ENCODE data around the gene ARHGEF6.
"Not testable (repeated sequence)": the region's sequence is repeated elsewhere in the genome, so short reads cannot be mapped to it uniquely, and the experiment has no call there.

The ARHGEF6 gene

GRCh38 chrX:136802515-136802914, 21.8 kb upstream of the ARHGEF6 start:
- DNase-seq = no peak
- Mint-ChIP-seq H3K4me1 (ENCODE audit: low read depth) (peaks cover 9% of the 10 kb centered on the region), H3K27ac (no peak overlapping the region), H3K4me3 (no peak overlapping the region), H3K9me3 (no peaks in the 10 kb centered on the region), H3K36me3 (ENCODE audit: low read depth) (no peaks in the 10 kb centered on the region), H3K27me3 (peaks cover 36% of the 10 kb centered on the region)

GRCh38 chrX:136797787-136798186, 17.1 kb upstream of the ARHGEF6 start:
- Mint-ChIP-seq H3K27me3 (peaks cover 16% of the 10 kb centered on the region), H3K9me3 (no peaks in the 10 kb centered on the region), H3K27ac (no peak overlapping the region), H3K4me3 (no peak overlapping the region), H3K4me1 (ENCODE audit: low read depth) (peaks cover 9% of the 10 kb centered on the region), H3K36me3 (ENCODE audit: low read depth) (no peaks in the 10 kb centered on the region)
- DNase-seq = no peak

- H3K4me3 Mint-ChIP-seq; DNase-seq; H3K27me3 Mint-ChIP-seq; H3K9me3 Mint-ChIP-seq; H3K36me3 Mint-ChIP-seq (ENCODE audit: low read depth); H3K4me1 Mint-ChIP-seq (ENCODE audit: low read depth); H3K27ac Mint-ChIP-seq: not testable (repeated sequence)
Measured at GRCh38 chrX:136795132-136795531, 14.4 kb upstream of the ARHGEF6 start.

DNA sequence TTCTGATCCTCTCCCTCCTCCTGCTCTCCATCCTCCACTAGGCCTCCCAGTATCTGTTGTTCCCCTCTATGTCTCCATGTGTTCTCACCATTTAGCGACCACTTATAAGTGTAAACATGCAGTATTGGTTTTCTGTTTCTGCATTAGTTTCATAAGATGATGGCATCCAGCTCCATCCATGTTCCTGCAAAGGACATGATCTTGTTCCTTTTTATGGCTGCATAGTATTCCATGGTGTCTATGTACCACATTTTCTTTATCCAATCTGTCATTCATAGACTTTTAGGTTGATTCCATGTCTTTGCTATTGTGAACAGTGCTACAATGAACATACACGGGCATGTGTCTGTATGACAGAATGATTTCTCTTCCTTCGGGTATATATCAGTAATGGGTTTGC, 13.9 kb upstream of the ARHGEF6 start:
- not testable (repeated sequence) for DNase-seq; H3K4me3 Mint-ChIP-seq; H3K4me1 Mint-ChIP-seq (ENCODE audit: low read depth); H3K9me3 Mint-ChIP-seq; H3K27me3 Mint-ChIP-seq; H3K36me3 Mint-ChIP-seq (ENCODE audit: low read depth); H3K27ac Mint-ChIP-seq

DNA sequence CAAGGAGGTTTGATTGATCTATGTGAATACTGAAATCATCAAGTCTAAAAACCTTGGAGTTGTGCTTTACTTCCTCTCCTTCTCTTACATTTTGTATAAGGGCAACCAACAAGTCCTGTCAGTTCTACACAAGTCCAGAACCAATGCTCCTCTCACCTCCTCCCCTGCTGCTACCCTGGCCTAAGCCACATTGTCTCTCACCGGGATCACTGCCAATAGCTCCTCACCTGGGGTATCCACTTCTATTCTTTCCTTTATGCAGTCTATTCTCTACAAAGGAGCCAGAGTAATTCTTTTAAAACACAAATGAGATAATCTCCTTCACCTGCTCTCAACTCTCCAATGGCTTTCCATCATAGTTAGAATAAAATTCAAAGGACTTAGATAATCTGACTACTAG, 13.3 kb upstream of the ARHGEF6 start:
- H3K4me1 Mint-ChIP-seq (ENCODE audit: low read depth) = peaks cover 8% of the 10 kb centered on the region
- peaks cover 5% of the 10 kb centered on the region for H3K27me3 Mint-ChIP-seq
- H3K4me3 Mint-ChIP-seq = no peak overlapping the region
- no peaks in the 10 kb centered on the region for H3K36me3 Mint-ChIP-seq (ENCODE audit: low read depth)
- no peak overlapping the region for H3K27ac Mint-ChIP-seq
- DNase-seq = no peak
- no peaks in the 10 kb centered on the region for H3K9me3 Mint-ChIP-seq

- DNase-seq = no peak
- no peaks in the 10 kb centered on the region for H3K4me1 Mint-ChIP-seq (ENCODE audit: low read depth)
- no peaks in the 10 kb centered on the region for H3K36me3 Mint-ChIP-seq (ENCODE audit: low read depth)
- no peak overlapping the region for H3K27ac Mint-ChIP-seq
- H3K27me3 Mint-ChIP-seq = peaks cover 3% of the 10 kb centered on the region
- no peak overlapping the region for H3K4me3 Mint-ChIP-seq
- H3K9me3 Mint-ChIP-seq = no peaks in the 10 kb centered on the region
Measured at GRCh38 chrX:136789856-136790255, 9.1 kb upstream of the ARHGEF6 start.

- H3K4me3 Mint-ChIP-seq = no peak overlapping the region
- H3K27ac Mint-ChIP-seq = peak overlapping the region; percentile 65
- peaks cover 8% of the 10 kb centered on the region for H3K36me3 Mint-ChIP-seq (ENCODE audit: low read depth)
- no peak for DNase-seq
- peaks cover 35% of the 10 kb centered on the region for H3K4me1 Mint-ChIP-seq (ENCODE audit: low read depth)
- peaks cover 7% of the 10 kb centered on the region for H3K27me3 Mint-ChIP-seq
- H3K9me3 Mint-ChIP-seq = no peaks in the 10 kb centered on the region
Measured at GRCh38 chrX:136784231-136784630, 3.5 kb upstream of the ARHGEF6 start.

DNA sequence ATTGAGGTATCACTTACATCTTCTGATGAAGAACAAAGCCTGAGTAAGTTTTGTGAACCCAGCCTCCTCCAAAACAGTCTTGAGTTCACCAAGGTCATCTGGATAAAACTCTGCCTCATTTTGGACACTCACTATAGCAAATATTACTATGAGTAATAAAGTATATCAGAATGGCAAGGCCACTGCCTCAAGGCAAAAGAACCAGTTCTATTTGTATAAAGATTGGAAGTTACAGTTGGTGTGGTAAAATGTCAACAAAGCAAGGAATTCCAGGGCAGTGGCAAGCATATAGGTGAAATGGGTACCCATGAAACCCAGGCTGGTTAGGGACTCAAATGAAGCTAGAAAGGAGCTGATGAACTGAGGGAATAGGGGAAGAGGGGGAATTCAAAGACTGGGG, 2.4 kb upstream of the ARHGEF6 start:
- Mint-ChIP-seq H3K27ac (no peak overlapping the region), H3K36me3 (ENCODE audit: low read depth) (peaks cover 18% of the 10 kb centered on the region), H3K9me3 (no peaks in the 10 kb centered on the region), H3K4me3 (no peak overlapping the region), H3K4me1 (ENCODE audit: low read depth) (peaks cover 39% of the 10 kb centered on the region), H3K27me3 (peaks cover 7% of the 10 kb centered on the region)
- DNase-seq = no peak

DNA sequence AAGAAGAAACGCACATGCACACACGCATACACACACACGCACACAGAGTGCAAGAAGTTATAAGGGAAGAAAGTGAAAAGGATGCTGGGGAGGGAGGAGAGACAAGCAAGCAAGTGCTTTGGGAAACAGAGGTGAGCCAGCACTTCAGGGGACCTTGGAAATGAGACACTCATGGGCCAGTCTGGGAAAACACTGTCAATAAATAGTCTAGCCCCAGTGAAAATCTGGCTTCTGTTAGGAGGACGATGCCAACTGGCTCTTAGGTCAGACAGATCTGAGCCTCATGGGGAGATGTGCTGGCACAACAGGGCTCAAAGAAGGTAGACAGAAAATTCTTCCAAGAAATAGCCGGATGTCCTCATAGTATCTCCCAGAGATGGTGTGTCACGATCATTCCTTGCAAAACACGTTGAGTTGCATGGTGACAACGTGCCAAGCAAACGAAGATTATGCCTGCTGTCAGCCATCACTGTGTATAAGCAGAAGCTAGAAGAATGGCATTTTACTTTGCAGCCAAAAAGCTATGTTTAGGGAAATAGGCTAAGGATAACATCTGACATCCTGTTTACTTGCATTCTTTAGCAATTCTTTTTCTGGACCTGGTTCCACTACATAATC, 557 bp upstream of the ARHGEF6 start:
- H3K27ac Mint-ChIP-seq = peak overlapping the region; percentile 95
- peaks cover 51% of the 10 kb centered on the region for H3K4me1 Mint-ChIP-seq (ENCODE audit: low read depth)
- peaks cover 25% of the 10 kb centered on the region for H3K36me3 Mint-ChIP-seq (ENCODE audit: low read depth)
- H3K9me3 Mint-ChIP-seq = no peaks in the 10 kb centered on the region
- DNase-seq = peak; percentile 43
- H3K4me3 Mint-ChIP-seq = peak overlapping the region; percentile 88
- H3K27me3 Mint-ChIP-seq = peaks cover 7% of the 10 kb centered on the region

- H3K27me3 Mint-ChIP-seq = peaks cover 7% of the 10 kb centered on the region
- H3K9me3 Mint-ChIP-seq = no peaks in the 10 kb centered on the region
- peak overlapping the region; percentile 88 for H3K4me3 Mint-ChIP-seq
- H3K36me3 Mint-ChIP-seq (ENCODE audit: low read depth) = peaks cover 28% of the 10 kb centered on the region
- peaks cover 61% of the 10 kb centered on the region for H3K4me1 Mint-ChIP-seq (ENCODE audit: low read depth)
- no peak for DNase-seq
- peak overlapping the region; percentile 95 for H3K27ac Mint-ChIP-seq
Measured at GRCh38 chrX:136780241-136780640, 491 bp downstream of the ARHGEF6 start.

DNA sequence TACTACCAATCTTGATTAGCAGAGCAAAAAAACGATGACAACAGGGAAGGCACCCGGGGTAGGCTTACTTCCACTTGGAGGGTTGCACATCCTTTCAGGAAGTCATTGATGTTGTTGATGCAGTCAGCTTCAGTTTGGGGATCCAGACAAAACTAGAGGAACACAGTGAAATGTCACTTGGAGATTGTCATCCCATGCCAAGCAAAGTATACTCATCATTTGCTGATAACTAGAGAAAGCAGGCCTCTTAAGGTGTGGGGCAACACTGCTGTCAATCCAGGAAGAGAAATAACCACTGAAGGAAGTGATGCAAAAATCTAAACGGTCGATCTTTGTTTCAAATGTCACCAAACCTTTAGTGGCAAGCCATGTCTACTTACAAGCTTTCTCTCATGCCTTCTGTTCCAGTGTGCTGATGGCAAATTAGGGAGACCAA, 1.4 kb downstream of the ARHGEF6 start:
- no peaks in the 10 kb centered on the region for H3K9me3 Mint-ChIP-seq
- peaks cover 66% of the 10 kb centered on the region for H3K4me1 Mint-ChIP-seq (ENCODE audit: low read depth)
- H3K27ac Mint-ChIP-seq = peak overlapping the region; percentile 95
- peaks cover 7% of the 10 kb centered on the region for H3K27me3 Mint-ChIP-seq
- DNase-seq = no peak
- peak overlapping the region; percentile 88 for H3K4me3 Mint-ChIP-seq
- peaks cover 28% of the 10 kb centered on the region for H3K36me3 Mint-ChIP-seq (ENCODE audit: low read depth)

DNA sequence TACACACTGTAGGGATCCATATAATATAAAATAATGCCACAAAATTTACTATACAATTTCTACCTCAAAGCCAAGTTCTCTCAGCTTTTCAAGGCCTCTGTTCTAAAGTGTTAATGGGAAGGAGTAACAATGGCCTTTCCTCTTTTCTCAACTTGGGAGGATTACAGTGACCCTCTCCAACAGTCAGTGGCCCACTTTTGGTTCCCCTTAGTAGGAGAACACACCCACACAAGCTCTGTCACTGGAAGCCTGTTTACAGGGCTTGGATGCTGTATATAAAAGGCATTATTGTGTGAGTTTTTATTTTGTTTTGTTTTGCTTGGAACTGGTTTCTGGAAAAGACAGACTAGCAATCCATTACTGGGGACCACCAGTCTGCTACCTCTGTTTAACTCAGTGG, 1.8 kb downstream of the ARHGEF6 start:
- H3K27me3 Mint-ChIP-seq = peaks cover 7% of the 10 kb centered on the region
- peaks cover 62% of the 10 kb centered on the region for H3K4me1 Mint-ChIP-seq (ENCODE audit: low read depth)
- no peaks in the 10 kb centered on the region for H3K9me3 Mint-ChIP-seq
- H3K4me3 Mint-ChIP-seq = peak overlapping the region; percentile 88
- H3K36me3 Mint-ChIP-seq (ENCODE audit: low read depth) = peaks cover 28% of the 10 kb centered on the region
- DNase-seq = no peak
- peak overlapping the region; percentile 95 for H3K27ac Mint-ChIP-seq

DNA sequence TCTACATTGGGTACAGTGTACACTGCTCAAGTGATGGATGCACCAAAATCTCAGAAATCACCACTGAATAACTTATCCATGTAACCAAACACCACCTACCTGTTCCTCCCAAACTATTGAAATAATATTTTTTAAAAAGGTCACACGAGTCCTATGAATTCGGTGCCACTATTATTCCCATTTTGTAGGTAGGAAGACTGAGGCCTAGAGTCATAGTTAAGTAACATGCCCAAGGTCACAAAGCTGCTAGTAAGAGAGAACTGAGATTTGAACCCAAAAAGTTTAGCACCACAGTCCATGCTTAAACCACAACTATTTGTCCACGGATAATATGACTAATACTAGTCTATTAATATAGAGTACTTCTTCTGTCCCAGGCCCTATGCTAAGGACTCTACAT, 2.7 kb downstream of the ARHGEF6 start:
- Mint-ChIP-seq H3K27ac (peak overlapping the region; percentile 95), H3K27me3 (peaks cover 7% of the 10 kb centered on the region), H3K36me3 (ENCODE audit: low read depth) (peaks cover 32% of the 10 kb centered on the region), H3K9me3 (no peaks in the 10 kb centered on the region), H3K4me3 (peak overlapping the region; percentile 88), H3K4me1 (ENCODE audit: low read depth) (peaks cover 62% of the 10 kb centered on the region)
- DNase-seq = no peak

DNA sequence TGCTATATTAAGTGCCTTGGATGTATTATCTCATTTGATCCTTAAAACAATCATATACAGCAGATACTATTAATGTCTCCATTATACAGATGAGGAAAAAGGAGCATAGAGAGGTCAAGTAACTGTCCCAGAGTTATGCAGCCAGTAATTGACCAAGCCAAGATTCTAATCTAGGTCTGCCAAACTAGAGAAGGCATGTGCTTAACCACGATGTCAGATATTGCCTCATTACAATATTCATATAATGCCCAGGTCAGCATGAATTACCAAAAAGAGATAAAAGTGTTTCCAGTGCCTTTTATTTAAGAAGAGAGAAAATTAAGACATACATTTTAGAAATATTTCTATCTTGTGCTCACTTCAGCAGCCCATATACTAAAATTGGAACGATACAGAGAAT, 7.1 kb downstream of the ARHGEF6 start:
- H3K27ac Mint-ChIP-seq = no peak overlapping the region
- peaks cover 56% of the 10 kb centered on the region for H3K4me1 Mint-ChIP-seq (ENCODE audit: low read depth)
- H3K4me3 Mint-ChIP-seq = no peak overlapping the region
- no peak for DNase-seq
- peaks cover 22% of the 10 kb centered on the region for H3K36me3 Mint-ChIP-seq (ENCODE audit: low read depth)
- peaks cover 3% of the 10 kb centered on the region for H3K27me3 Mint-ChIP-seq
- no peaks in the 10 kb centered on the region for H3K9me3 Mint-ChIP-seq

GRCh38 chrX:136771869-136772268, 8.9 kb downstream of the ARHGEF6 start:
- not testable (repeated sequence) for H3K9me3 Mint-ChIP-seq, H3K27ac Mint-ChIP-seq, H3K4me3 Mint-ChIP-seq, DNase-seq, H3K27me3 Mint-ChIP-seq
- Mint-ChIP-seq H3K36me3 (ENCODE audit: low read depth) (peaks cover 18% of the 10 kb centered on the region), H3K4me1 (ENCODE audit: low read depth) (peaks cover 54% of the 10 kb centered on the region)

All from activated T-cell treated with anti-CD3 and anti-CD28 coated beads, Interleukin-2, amount 50 U/mL, for 24 hours (primary cell).